C4-2B (cell line): ENCODE data around the gene NUP58.

Experiments used
- ZFX ChIP-seq: fragments of 450-650 bp; IDR thresholded peaks from 2 replicates; pipeline ENCODE4 v1.6.1; 2017
- TF ChIP-seq, protein P1 (sequence below): fragments of 450-650 bp; conservative IDR thresholded peaks from 2 replicates; pipeline ENCODE4 v1.5.1; 2017; ENCODE audit warnings: mild to moderate bottlenecking

DNA sequence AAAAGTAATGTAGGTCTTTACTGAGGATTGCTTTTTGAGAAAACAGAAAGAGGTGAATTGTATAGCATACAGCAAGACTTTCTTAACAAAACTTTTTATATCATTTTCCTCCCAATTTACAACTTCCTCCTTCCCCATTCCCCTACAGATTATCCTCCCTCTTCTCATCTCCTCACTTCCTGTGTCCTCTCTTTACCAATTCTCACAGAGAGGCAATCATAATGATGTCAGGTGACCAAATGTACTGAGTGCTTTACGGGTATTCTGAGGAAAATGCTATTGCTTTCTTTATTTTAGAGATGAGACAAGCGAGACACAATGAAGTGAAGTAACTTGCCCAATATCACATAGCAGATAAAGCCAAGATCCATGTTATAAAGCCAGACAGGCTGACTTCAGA is 12.5 kb upstream of the NUP58 start:
- TF ChIP-seq, protein P1, sequence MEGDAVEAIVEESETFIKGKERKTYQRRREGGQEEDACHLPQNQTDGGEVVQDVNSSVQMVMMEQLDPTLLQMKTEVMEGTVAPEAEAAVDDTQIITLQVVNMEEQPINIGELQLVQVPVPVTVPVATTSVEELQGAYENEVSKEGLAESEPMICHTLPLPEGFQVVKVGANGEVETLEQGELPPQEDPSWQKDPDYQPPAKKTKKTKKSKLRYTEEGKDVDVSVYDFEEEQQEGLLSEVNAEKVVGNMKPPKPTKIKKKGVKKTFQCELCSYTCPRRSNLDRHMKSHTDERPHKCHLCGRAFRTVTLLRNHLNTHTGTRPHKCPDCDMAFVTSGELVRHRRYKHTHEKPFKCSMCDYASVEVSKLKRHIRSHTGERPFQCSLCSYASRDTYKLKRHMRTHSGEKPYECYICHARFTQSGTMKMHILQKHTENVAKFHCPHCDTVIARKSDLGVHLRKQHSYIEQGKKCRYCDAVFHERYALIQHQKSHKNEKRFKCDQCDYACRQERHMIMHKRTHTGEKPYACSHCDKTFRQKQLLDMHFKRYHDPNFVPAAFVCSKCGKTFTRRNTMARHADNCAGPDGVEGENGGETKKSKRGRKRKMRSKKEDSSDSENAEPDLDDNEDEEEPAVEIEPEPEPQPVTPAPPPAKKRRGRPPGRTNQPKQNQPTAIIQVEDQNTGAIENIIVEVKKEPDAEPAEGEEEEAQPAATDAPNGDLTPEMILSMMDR, result no peak
- no peak for TF ChIP-seq ZFX
